ENCODE results near the gene TMC3.

Gene TMC3

GRCh38 chr15:81317642-81318017, 56.4 kb downstream of the TMC3 start:
- DNase-seq = no peak

- no peak for DNase-seq
Measured at GRCh38 chr15:81316267-81316666, 57.7 kb downstream of the TMC3 start.

- no peak for DNase-seq
Measured at GRCh38 chr15:81315452-81316175, 58.4 kb downstream of the TMC3 start.

GRCh38 chr15:81314378-81314777, 59.6 kb downstream of the TMC3 start:
- no peak for DNase-seq

- DNase-seq = no peak
Measured at GRCh38 chr15:81313686-81314085, 60.3 kb downstream of the TMC3 start.

- DNase-seq = no peak
Measured at GRCh38 chr15:81312790-81313543, 61.0 kb downstream of the TMC3 start.

GRCh38 chr15:81311752-81312464, 62.1 kb downstream of the TMC3 start:
- DNase-seq = no peak

GRCh38 chr15:81310480-81310879, 63.5 kb downstream of the TMC3 start:
- DNase-seq = no peak

GRCh38 chr15:81309647-81310450, 64.2 kb downstream of the TMC3 start:
- DNase-seq = no peak

GRCh38 chr15:81308260-81308659, 65.8 kb downstream of the TMC3 start:
- DNase-seq = no peak

GRCh38 chr15:81304226-81304625, 69.8 kb downstream of the TMC3 start:
- DNase-seq = no peak

- no peak for DNase-seq
Measured at GRCh38 chr15:81303244-81304225, 70.5 kb downstream of the TMC3 start.

GRCh38 chr15:81302701-81303109, 71.3 kb downstream of the TMC3 start:
- no peak for DNase-seq

GRCh38 chr15:81301815-81302399, 72.1 kb downstream of the TMC3 start:
- DNase-seq = no peak

- no peak for DNase-seq
Measured at GRCh38 chr15:81301385-81301784, 72.6 kb downstream of the TMC3 start.

- DNase-seq = no peak
Measured at GRCh38 chr15:81299630-81300273, 74.3 kb downstream of the TMC3 start.

- DNase-seq = no peak
Measured at GRCh38 chr15:81299156-81299555, 74.9 kb downstream of the TMC3 start.

- no peak for DNase-seq
Measured at GRCh38 chr15:81298611-81299010, 75.4 kb downstream of the TMC3 start.

GRCh38 chr15:81297603-81298575, 76.1 kb downstream of the TMC3 start:
- DNase-seq = no peak

Data from stimulated activated CD4-positive, alpha-beta T cell treated with anti-CD3 and anti-CD28 coated beads, Interleukin-4, amount 100 ng/mL, for 1 hour (primary cell).